GM12801 (cell line): Measurements from ENCODE around the gene NLRC5.

ENCODE experiments used
- TF ChIP-seq, protein P1 (sequence below): IDR thresholded peaks from one replicate; pipeline ENCODE4 v1.5.1; 2011; ENCODE audit warnings: control low read depth; ENCODE audit not compliant: insufficient read length; ENCODE audit errors: extremely low read depth

The NLRC5 gene

GRCh38 chr16:57058291-57058861 lies 69.0 kb downstream of the NLRC5 start:
- TF ChIP-seq, protein P1, sequence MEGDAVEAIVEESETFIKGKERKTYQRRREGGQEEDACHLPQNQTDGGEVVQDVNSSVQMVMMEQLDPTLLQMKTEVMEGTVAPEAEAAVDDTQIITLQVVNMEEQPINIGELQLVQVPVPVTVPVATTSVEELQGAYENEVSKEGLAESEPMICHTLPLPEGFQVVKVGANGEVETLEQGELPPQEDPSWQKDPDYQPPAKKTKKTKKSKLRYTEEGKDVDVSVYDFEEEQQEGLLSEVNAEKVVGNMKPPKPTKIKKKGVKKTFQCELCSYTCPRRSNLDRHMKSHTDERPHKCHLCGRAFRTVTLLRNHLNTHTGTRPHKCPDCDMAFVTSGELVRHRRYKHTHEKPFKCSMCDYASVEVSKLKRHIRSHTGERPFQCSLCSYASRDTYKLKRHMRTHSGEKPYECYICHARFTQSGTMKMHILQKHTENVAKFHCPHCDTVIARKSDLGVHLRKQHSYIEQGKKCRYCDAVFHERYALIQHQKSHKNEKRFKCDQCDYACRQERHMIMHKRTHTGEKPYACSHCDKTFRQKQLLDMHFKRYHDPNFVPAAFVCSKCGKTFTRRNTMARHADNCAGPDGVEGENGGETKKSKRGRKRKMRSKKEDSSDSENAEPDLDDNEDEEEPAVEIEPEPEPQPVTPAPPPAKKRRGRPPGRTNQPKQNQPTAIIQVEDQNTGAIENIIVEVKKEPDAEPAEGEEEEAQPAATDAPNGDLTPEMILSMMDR: no peak

DNA sequence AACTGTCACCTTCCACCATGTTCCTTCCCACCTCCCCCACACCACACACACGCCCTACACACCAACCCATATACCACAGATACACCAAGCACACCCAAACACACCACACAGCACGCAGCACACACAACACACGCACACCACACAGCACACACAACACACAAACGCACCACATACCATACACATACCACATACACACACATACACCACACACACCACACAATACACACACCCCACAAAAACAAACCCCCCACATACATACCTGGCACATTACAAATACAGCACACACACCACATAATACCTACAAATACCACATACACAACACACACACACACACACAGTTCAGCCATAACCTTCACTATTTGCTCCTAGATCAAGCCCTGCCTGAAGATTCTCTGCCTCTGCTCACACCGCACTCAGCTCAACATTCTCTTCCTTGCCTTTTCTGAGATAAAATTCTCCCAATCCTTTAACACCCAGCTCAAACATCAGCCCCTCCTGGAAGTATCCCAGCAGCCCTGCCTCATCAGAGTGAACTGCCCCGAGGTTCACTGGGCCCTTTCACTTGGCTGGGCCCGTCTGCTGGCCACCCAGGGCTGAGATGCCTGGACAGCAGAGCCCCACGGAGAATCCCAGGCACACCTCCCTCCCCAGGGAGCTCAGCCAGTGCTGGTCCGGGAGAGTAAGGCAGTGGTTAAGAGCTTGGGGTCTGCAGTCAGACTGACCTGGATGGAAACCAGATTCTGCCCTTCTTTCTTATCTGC lies 71.1 kb downstream of the NLRC5 start:
- TF ChIP-seq, protein P1: no peak

DNA sequence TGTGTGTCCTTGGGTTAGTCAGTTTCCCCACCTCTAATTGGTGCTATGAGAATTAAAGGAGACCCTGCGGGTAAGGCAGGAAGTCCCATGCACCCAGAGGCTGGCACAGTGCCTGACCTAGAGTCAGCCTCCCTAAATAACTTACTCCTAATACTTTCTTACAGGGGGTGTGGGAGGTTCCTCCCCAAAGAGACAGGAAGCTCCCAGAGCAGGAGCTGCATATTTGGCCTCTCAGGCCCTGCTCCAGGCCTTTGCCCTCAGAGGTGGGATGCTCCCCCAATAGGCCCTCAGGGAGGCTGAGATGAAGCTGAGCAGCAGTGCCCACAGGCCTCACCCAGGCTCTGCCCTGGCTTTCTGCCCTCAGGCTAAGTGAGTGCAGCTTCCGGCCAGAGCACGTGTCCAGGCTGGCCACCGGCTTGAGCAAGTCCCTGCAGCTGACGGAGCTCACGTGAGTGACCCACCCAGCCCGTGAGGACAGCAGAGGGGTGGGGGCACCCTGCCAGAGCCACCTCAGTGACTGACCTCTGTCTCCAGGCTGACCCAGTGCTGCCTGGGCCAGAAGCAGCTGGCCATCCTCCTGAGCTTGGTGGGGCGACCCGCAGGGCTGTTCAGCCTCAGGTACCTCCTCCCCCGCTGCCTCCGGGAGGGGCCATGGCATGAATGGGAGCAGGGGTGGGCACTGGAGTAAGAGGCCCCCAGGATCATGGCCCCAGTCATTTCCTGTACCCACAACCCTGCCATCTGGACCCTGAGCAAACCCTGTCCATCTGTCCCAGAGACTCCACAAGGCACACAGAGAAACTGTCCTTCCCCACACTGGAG lies 71.9 kb downstream of the NLRC5 start:
- TF ChIP-seq, protein P1: no peak

DNA sequence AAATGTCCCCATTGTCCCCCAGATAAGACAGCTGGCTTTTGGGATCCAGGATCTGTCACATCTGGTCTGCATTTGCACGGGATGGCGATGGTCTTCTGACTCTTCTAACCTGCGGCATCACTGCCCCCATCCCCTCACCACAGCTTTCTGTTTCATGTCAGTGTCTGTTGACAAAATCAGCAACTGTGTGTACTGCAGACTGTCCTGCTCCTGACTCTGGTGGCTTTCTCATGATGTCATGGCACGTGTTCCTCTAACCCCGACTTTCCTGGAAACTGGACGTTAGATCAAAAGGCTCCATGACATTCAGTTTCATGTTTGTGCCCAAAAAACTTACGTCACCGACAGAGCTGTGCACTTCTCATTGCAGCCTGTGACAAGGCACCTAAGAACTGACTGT lies 73.0 kb downstream of the NLRC5 start:
- TF ChIP-seq, protein P1: no peak

GRCh38 chr16:57064995-57065394 lies 75.6 kb downstream of the NLRC5 start:
- TF ChIP-seq, protein P1: no peak

DNA sequence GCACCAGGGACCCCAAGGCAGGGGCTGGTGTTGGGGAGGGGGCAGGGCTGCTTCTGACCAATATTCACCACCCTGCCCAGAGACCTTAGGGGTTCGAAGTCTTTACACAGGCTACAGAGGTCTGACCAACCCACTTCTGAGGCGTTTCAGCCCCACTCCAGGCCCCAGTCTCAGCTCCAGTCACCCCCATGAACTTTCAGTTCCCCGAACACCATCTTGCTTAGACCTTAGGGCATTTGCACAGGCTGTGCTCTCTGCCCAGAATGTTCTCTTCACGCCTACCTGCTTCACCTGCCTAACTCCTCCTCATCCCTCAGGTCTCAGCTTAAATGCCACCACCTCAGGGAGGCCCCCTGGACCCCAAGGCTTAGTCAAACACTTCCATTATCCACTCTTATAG lies 77.3 kb downstream of the NLRC5 start:
- TF ChIP-seq, protein P1: no peak

- TF ChIP-seq, protein P1: no peak
These were observed 78.0 kb downstream of the NLRC5 start for GRCh38 chr16:57067347-57067746.
